Measurements from ENCODE around the gene AGAP1.

- TF ChIP-seq CTCF (IDR thresholded peaks at IDR 0.05) (no peak), POLR2A (IDR thresholded peaks at IDR 0.05) (no peak)
Measured at GRCh38 chr2:235944591-235944990, 450.7 kb downstream of the AGAP1 start.
